HG02763 (cell line): Measurements from ENCODE around the gene ABRACL.

Experiments used
- ATAC-seq: cut with Tn5 transposase; IDR thresholded peaks from one replicate; pipeline ENCODE4 v1.9.1; 2021; ENCODE audit warnings: mild to moderate bottlenecking, moderate library complexity; ENCODE audit not compliant: unreplicated experiment

The ABRACL gene

GRCh38 chr6:139051396-139052060 lies 23.0 kb downstream of the ABRACL start:
- ATAC-seq, result no peak

- no peak for ATAC-seq
Measured at GRCh38 chr6:139053382-139053781, 24.8 kb downstream of the ABRACL start.

GRCh38 chr6:139054001-139054400 lies 25.5 kb downstream of the ABRACL start:
- no peak for ATAC-seq

GRCh38 chr6:139055709-139056108 lies 27.2 kb downstream of the ABRACL start:
- ATAC-seq, result no peak

- no peak for ATAC-seq
Measured at GRCh38 chr6:139058029-139058428, 29.5 kb downstream of the ABRACL start.

GRCh38 chr6:139060332-139060731 lies 31.8 kb downstream of the ABRACL start:
- ATAC-seq, result no peak

GRCh38 chr6:139062932-139063646 lies 34.5 kb downstream of the ABRACL start:
- ATAC-seq, result no peak

GRCh38 chr6:139064981-139065665 lies 36.6 kb downstream of the ABRACL start:
- no peak for ATAC-seq

GRCh38 chr6:139066080-139066479 lies 37.5 kb downstream of the ABRACL start:
- no peak for ATAC-seq

- no peak for ATAC-seq
Measured at GRCh38 chr6:139068846-139069245, 40.3 kb downstream of the ABRACL start.

GRCh38 chr6:139073118-139073517 lies 44.6 kb downstream of the ABRACL start:
- no peak for ATAC-seq

GRCh38 chr6:139079018-139079417 lies 50.5 kb downstream of the ABRACL start:
- no peak for ATAC-seq

GRCh38 chr6:139080255-139080920 lies 51.8 kb downstream of the ABRACL start:
- no peak for ATAC-seq

GRCh38 chr6:139081471-139081870 lies 52.9 kb downstream of the ABRACL start:
- no peak for ATAC-seq

- no peak for ATAC-seq
Measured at GRCh38 chr6:139082370-139082769, 53.8 kb downstream of the ABRACL start.

- ATAC-seq, result no peak
Measured at GRCh38 chr6:139091826-139092225, 63.3 kb downstream of the ABRACL start.
